GM18517 (cell line): ENCODE results near the gene SPIC.

ENCODE experiments used
- ATAC-seq: cut with Tn5 transposase; IDR thresholded peaks from one replicate; pipeline ENCODE4 v1.9.1; 2021; ENCODE audit warnings: mild to moderate bottlenecking, moderate library complexity; ENCODE audit not compliant: unreplicated experiment

The SPIC gene

GRCh38 chr12:101527682-101528081 is 52.5 kb downstream of the SPIC start:
- ATAC-seq, result no peak

- no peak for ATAC-seq
Measured at GRCh38 chr12:101536069-101536674, 61.0 kb downstream of the SPIC start.
